NCI-H1048 (cell line): ENCODE data around the gene MYL3.

Experiments
- DNase-seq: peaks from one replicate; lab custom pipeline; 2025; lab: John Stamatoyannopoulos, UW

MYL3 gene

GRCh38 chr3:46883054-46883829 is 20.0 kb upstream of the MYL3 start:
- DNase-seq, result no peak

GRCh38 chr3:46882377-46883053 is 19.3 kb upstream of the MYL3 start:
- no peak for DNase-seq

- DNase-seq, result no peak
Observed at GRCh38 chr3:46881596-46882376, 18.5 kb upstream of the MYL3 start.

- DNase-seq, result no peak
Observed at GRCh38 chr3:46880884-46881595, 17.8 kb upstream of the MYL3 start.

GRCh38 chr3:46878781-46879436 is 15.7 kb upstream of the MYL3 start:
- DNase-seq, result no peak

GRCh38 chr3:46877406-46878125 is 14.3 kb upstream of the MYL3 start, which contains the start of gene PTH1R:
PTH1R (plus strand) TSS chr3:46877721; CDS start chr3:46883560, 5,839 bp downstream.
- no peak for DNase-seq

- no peak for DNase-seq
Observed at GRCh38 chr3:46876313-46877300, 13.4 kb upstream of the MYL3 start.

GRCh38 chr3:46875560-46875959 is 12.3 kb upstream of the MYL3 start:
- DNase-seq, result no peak

GRCh38 chr3:46874430-46874829 is 11.2 kb upstream of the MYL3 start:
- DNase-seq, result no peak

- no peak for DNase-seq
Observed at GRCh38 chr3:46873521-46873920, 10.3 kb upstream of the MYL3 start.

GRCh38 chr3:46871222-46871621 is 8.0 kb upstream of the MYL3 start:
- DNase-seq, result no peak

- DNase-seq, result no peak
Observed at GRCh38 chr3:46870651-46871050, 7.4 kb upstream of the MYL3 start.

- no peak for DNase-seq
Observed at GRCh38 chr3:46869440-46869839, 6.2 kb upstream of the MYL3 start.

- no peak for DNase-seq
Observed at GRCh38 chr3:46868948-46869347, 5.7 kb upstream of the MYL3 start.

GRCh38 chr3:46868287-46868686 is 5.0 kb upstream of the MYL3 start:
- DNase-seq, result no peak

GRCh38 chr3:46867550-46867898 is 4.3 kb upstream of the MYL3 start:
- DNase-seq, result no peak

GRCh38 chr3:46866720-46867549 is 3.7 kb upstream of the MYL3 start:
- no peak for DNase-seq

- DNase-seq, result no peak
Observed at GRCh38 chr3:46866032-46866595, 2.9 kb upstream of the MYL3 start.
